K562 (cell line): ENCODE measurements around the gene ANGEL2. TPM values are rescaled to one million over a fixed set of nuclear protein-coding genes. Genes with fewer than 3 reads are reported as not detected.

ENCODE experiments used
- BCOR ChIP-seq: fragments of 450-650 bp; IDR thresholded peaks from 2 replicates; pipeline ENCODE4 v1.6.1; 2016
- CSDE1 ChIP-seq, 2 experiments: fragments of 450-650 bp; IDR thresholded peaks; 2 replicates each; pipeline ENCODE4 v1.6.1; 2016; ENCODE audit warnings: mild to moderate bottlenecking in 1 of 2
- FOXA1 ChIP-seq: fragments of 450-650 bp; IDR thresholded peaks from 2 replicates; pipeline ENCODE4 v1.6.1; 2016; ENCODE audit warnings: mild to moderate bottlenecking, borderline replicate concordance
- HDAC3 ChIP-seq: fragments of 450-650 bp; IDR thresholded peaks from 2 replicates; pipeline ENCODE4 v1.6.1; 2018; ENCODE audit warnings: borderline replicate concordance, mild to moderate bottlenecking, moderate library complexity; ENCODE audit not compliant: partially characterized antibody
- HEY1 ChIP-seq: fragments of 250-450 bp; sonication (Bioruptor Pico); IDR thresholded peaks from 2 replicates; pipeline ENCODE4 v1.5.0; 2020; ENCODE audit warnings: mild to moderate bottlenecking, moderate library complexity, borderline replicate concordance
- KDM1A ChIP-seq, 2 experiments: fragments of 450-650 bp; IDR thresholded peaks; 2 replicates each; pipeline ENCODE4 v1.6.1; 2016; ENCODE audit warnings: mild to moderate bottlenecking in 2 of 2
- KDM5B ChIP-seq: fragments of 200-600 bp; sonication (generic); IDR thresholded peaks from 2 replicates; pipeline ENCODE4 v1.6.1; 2012; ENCODE audit warnings: low read depth, mild to moderate bottlenecking, moderate library complexity, low read length, control low read depth, inconsistent platforms; ENCODE audit not compliant: insufficient replicate concordance
- MTF1 ChIP-seq: fragments of 250-450 bp; sonication (Bioruptor Pico); IDR thresholded peaks from 2 replicates; pipeline ENCODE4 v1.9.0; 2021; ENCODE audit warnings: moderate library complexity, mild to moderate bottlenecking, inconsistent platforms, borderline replicate concordance
- NR1H2 ChIP-seq: sonication (generic); formaldehyde crosslinking; IDR thresholded peaks from 2 replicates; pipeline ENCODE4 v1.4.0; 2020; ENCODE audit warnings: mild to moderate bottlenecking, missing genetic modification reagents
- RBM25 ChIP-seq: fragments of 200-400 bp; formaldehyde crosslinking; IDR thresholded peaks from 2 replicates; pipeline ENCODE4 v1.6.1; 2018; ENCODE audit warnings: low read length, low read depth, moderate library complexity; ENCODE audit not compliant: severe bottlenecking
- RCOR1 ChIP-seq, 2 experiments: IDR thresholded peaks; 2 replicates each; pipeline ENCODE4 v1.6.1; 2012; ENCODE audit warnings: low read depth in 2 of 2, low read length in 2 of 2, borderline replicate concordance in 1 of 2, improper control_type of control experiment in 1 of 2
- TAF1 ChIP-seq: IDR thresholded peaks from 2 replicates; pipeline ENCODE4 v1.6.1; 2011; ENCODE audit warnings: mild to moderate bottlenecking, low read length, moderate library complexity; ENCODE audit not compliant: insufficient read depth, control insufficient read depth, severe bottlenecking; ENCODE audit errors: extremely low read depth
- TAF9B ChIP-seq: fragments of 450-650 bp; IDR thresholded peaks from 2 replicates; pipeline ENCODE4 v1.6.1; 2018; ENCODE audit warnings: mild to moderate bottlenecking; ENCODE audit not compliant: partially characterized antibody
- ZKSCAN8 ChIP-seq: fragments of 200-800 bp; sonication (Bioruptor generic); IDR thresholded peaks from 2 replicates; pipeline ENCODE4 v1.6.1; 2016; ENCODE audit warnings: missing genetic modification characterization, missing compliant biosample characterization
- ZSCAN29 ChIP-seq: fragments of 450-650 bp; IDR thresholded peaks from 2 replicates; pipeline ENCODE4 v1.6.1; 2017
- ZZZ3 ChIP-seq: fragments of 450-650 bp; IDR thresholded peaks from 2 replicates; pipeline ENCODE4 v1.6.1; 2016; ENCODE audit warnings: antibody characterized with exemption, mild to moderate bottlenecking, moderate library complexity
- polyA plus RNA-seq, 8 experiments: library from polyadenylated mRNA; depleted of rRNA in 4 of 8; stranded (reverse) in 5 of 8; unstranded in 3 of 8; fragments of >200 nt; fragmentation: Nextera tagmentation in 2 of 8; fragmentation: Illumina TruSeq in 1 of 8; extraction: Ambion mirVana in 2 of 8; extraction: Trizol in 1 of 8; gene quantifications; 2 replicates each; pipeline versions ENCODE4 v1.2.1 to v1.2.3, GENCODE V29; 2011 to 2014; ENCODE audit warnings: inconsistent platforms in 1 of 8, missing spikeins in 1 of 8
- total RNA-seq, 7 experiments: library from RNA; depleted of rRNA in 6 of 7; stranded (reverse); fragments of >200 nt in 6 of 7; fragmentation: Illumina TruSeq in 2 of 7; extraction: Trizol in 2 of 7; gene quantifications; 2 replicates each; pipeline versions ENCODE4 v1.2.1 to v1.2.3, GENCODE V29; 2011 to 2021; ENCODE audit warnings: low replicate concordance in 1 of 7
- TF ChIP-seq, protein P1 (sequence below): fragments of 150-350 bp; IDR thresholded peaks from 2 replicates; pipeline ENCODE4 v1.6.1; 2014; ENCODE audit warnings: low read depth, mild to moderate bottlenecking, low read length, borderline replicate concordance

Gene ANGEL2
- total and polyA plus RNA-seq, 9 of the 15 experiments (the other 6 are each of a cell fraction or from before 2014, with no cell fraction given), result 6.8 to 34.6 (median 26.2) TPM

DNA sequence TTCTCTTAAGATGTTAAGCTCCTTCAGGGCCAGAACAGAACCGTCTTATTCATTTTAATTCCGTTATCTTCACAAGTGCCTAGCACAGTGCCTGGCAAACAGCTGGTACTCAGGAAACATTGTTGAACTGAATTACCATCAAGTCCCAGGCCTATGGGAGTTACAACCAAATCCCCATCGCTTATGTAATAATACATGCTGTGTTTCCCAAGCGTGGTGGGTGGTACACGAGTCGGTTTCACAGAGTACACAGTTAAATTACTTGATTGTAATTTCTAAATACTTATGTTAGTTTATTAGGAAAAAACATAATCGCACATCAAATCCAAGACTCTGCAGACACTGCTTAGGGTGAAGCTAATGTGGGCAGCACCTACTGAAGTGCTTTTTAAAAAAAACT is 1.0 kb downstream of the ANGEL2 start (continued):
- TF ChIP-seq ZKSCAN8 (CRISPR knock-in tag) (0 out of 2 replicates have a peak, but pooled peaks have one; percentile 36), FOXA1 (0 out of 2 replicates have a peak, but pooled peaks have one; percentile 16), TAF9B (peak; percentile 21), KDM5B (no peak), ZSCAN29 (no peak), MTF1 (CRISPR knock-in tag) (no peak), BCOR (0 out of 2 replicates have a peak, but pooled peaks have one; percentile 5), HDAC3 (peak; percentile 10), CSDE1 (IDR thresholded peaks at IDR 0.05) (0 out of 4 replicates have a peak, but pooled peaks of 1 of the 2 experiments have one; percentile 12), NR1H2 (CRISPR knock-in tag) (0 out of 2 replicates have a peak, but pooled peaks have one; percentile 46), ZZZ3 (0 out of 2 replicates have a peak, but pooled peaks have one; percentile 18), RCOR1 (IDR thresholded peaks at IDR 0.05; ENCODE audit: borderline replicate concordance in 1 of 2, low read depth in 2 of 2, low read length in 2 of 2) (no peak), KDM1A (IDR thresholded peaks at IDR 0.05) (peak in 1 of 2 experiments; percentile 4; a peak in 2 of 4 replicates), TAF1 (peak; percentile 9), HEY1 (CRISPR knock-in tag) (0 out of 2 replicates have a peak, but pooled peaks have one; percentile 11), RBM25 (peak; percentile 72)
- TF ChIP-seq, protein P1, sequence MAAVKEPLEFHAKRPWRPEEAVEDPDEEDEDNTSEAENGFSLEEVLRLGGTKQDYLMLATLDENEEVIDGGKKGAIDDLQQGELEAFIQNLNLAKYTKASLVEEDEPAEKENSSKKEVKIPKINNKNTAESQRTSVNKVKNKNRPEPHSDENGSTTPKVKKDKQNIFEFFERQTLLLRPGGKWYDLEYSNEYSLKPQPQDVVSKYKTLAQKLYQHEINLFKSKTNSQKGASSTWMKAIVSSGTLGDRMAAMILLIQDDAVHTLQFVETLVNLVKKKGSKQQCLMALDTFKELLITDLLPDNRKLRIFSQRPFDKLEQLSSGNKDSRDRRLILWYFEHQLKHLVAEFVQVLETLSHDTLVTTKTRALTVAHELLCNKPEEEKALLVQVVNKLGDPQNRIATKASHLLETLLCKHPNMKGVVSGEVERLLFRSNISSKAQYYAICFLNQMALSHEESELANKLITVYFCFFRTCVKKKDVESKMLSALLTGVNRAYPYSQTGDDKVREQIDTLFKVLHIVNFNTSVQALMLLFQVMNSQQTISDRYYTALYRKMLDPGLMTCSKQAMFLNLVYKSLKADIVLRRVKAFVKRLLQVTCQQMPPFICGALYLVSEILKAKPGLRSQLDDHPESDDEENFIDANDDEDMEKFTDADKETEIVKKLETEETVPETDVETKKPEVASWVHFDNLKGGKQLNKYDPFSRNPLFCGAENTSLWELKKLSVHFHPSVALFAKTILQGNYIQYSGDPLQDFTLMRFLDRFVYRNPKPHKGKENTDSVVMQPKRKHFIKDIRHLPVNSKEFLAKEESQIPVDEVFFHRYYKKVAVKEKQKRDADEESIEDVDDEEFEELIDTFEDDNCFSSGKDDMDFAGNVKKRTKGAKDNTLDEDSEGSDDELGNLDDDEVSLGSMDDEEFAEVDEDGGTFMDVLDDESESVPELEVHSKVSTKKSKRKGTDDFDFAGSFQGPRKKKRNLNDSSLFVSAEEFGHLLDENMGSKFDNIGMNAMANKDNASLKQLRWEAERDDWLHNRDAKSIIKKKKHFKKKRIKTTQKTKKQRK, result no peak
